Activated T-helper 1 cell treated with anti-CD3 and anti-CD28 coated beads, Interleukin-12 subunit alpha, Interleukin-12 subunit beta, Interleukin-2, Interleukin-4 antibody, amounts not matched to agents 30 ng/mL and 10 ng/mL and 1 ng/mL, durations not matched to agents 14 hours and 24 hours and 36 hours (primary cell): Measurements from ENCODE around the gene PSMB11. TPM values are rescaled to one million over a fixed set of nuclear protein-coding genes. Genes with fewer than 3 reads are reported as not detected.

Experiments
- DNase-seq: peaks from one replicate; pipeline ENCODE4 v3.0.0; 2021; ENCODE audit warnings: low spot score
- H3K27ac Mint-ChIP-seq: one replicate; pipeline ENCODE4 v1.8.0; 2021; ENCODE audit warnings: mild to moderate bottlenecking, mixed read lengths
- H3K27me3 Mint-ChIP-seq: one replicate; pipeline ENCODE4 v1.8.0; 2022; ENCODE audit warnings: mild to moderate bottlenecking, moderate library complexity, mixed read lengths; ENCODE audit not compliant: insufficient read depth
- H3K36me3 Mint-ChIP-seq: one replicate; pipeline ENCODE4 v1.8.0; 2021; ENCODE audit warnings: low read depth, mixed read lengths
- H3K4me1 Mint-ChIP-seq: one replicate; pipeline ENCODE4 v1.8.0; 2021; ENCODE audit warnings: low read depth, mixed read lengths
- H3K4me3 Mint-ChIP-seq: one replicate; pipeline ENCODE4 v1.8.0; 2021; ENCODE audit warnings: mild to moderate bottlenecking, moderate library complexity, mixed read lengths
- H3K9me3 Mint-ChIP-seq: one replicate; pipeline ENCODE4 v1.8.0; 2021; ENCODE audit warnings: mixed read lengths
- intact Hi-C: fragments of 100-400 bp; cut with micrococcal nuclease; formaldehyde crosslinking; loops from one replicate; pipeline ENCODE4 v1.15.1; 2024
- total RNA-seq: library from RNA; stranded (reverse); gene quantifications from 2 replicates; pipeline ENCODE4 v1.2.3, GENCODE V29; 2022

PSMB11 gene
- total RNA-seq, 1 donor from 2014 or later: not detected

DNA sequence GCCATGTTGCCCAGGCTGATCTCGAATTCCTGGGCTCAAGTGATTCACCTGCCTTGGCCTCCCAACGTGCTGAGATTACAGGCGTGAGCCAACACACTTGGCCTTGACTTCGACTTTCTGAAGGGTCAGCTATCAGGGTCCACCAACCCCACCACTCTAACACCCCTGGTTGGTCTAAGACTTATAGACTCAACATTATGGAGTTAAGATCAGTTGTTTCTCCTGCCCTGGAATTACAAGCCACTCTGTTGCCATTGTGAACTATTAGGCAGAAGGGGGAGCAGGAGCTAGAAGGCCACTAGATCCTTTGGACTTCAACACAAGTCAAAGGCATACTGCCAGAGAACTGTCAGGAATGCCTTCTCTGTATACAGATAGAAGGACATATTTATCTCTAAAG, 1.9 kb upstream of the PSMB11 start:
- peaks cover 2% of the 10 kb centered on the region for H3K36me3 Mint-ChIP-seq
- intact Hi-C loops: no loop called here
- H3K27me3 Mint-ChIP-seq: peaks cover 2% of the 10 kb centered on the region
- H3K4me1 Mint-ChIP-seq: peaks cover 9% of the 10 kb centered on the region
- no peak overlapping the region for H3K27ac Mint-ChIP-seq
- H3K9me3 Mint-ChIP-seq: peaks cover 2% of the 10 kb centered on the region
- H3K4me3 Mint-ChIP-seq: no peak overlapping the region
- DNase-seq: no peak

DNA sequence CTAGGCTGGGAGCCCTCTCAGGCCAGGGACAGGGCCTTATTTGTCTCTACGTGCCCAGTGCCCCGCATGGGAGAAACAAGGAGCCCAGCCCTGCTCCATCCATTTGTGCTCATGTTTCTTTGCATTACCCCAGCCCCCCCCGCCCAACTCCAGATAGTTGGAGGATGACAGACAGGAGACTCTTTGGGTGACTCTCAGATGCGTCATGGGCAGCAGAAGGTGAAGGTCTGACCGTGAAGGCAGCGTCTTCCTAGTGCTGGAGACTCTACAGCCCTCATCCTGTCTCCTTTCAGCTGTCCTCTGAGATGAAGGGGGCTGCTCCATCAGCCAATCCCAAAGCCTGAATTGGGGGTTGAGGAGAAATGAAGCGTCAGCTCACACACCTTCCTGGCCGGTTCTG, 283 bp upstream of the PSMB11 start:
- Mint-ChIP-seq H3K4me1 (no peaks in the 10 kb centered on the region), H3K4me3 (no peak overlapping the region), H3K36me3 (no peaks in the 10 kb centered on the region), H3K9me3 (no peaks in the 10 kb centered on the region), H3K27me3 (peaks cover 2% of the 10 kb centered on the region), H3K27ac (no peak overlapping the region)
- no peak for DNase-seq
- intact Hi-C loops: no loop called here

DNA sequence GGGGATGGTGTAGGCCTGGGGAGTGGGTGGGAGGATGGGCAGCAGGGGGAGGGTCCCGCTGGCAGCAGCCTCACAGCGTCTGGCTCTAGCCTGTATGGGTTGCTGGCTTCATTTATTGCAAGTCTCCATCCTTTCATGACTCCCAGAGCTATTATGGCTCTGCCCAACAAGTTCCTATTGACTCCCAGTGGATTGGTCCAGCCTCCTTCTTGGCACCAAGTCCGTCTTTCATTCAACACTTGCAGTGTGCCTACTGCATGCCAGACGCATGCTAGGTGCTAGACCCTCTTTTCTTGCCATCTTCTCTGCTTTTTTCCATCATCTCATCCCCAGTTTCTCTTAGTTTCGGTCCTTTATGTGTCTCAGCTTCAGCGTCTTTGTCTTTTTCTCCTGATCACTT, 1.1 kb downstream of the PSMB11 start:
- peaks cover 6% of the 10 kb centered on the region for H3K27me3 Mint-ChIP-seq
- DNase-seq: no peak
- no peaks in the 10 kb centered on the region for H3K4me1 Mint-ChIP-seq
- H3K27ac Mint-ChIP-seq: no peak overlapping the region
- intact Hi-C loops: no loop called here
- no peaks in the 10 kb centered on the region for H3K9me3 Mint-ChIP-seq
- no peaks in the 10 kb centered on the region for H3K36me3 Mint-ChIP-seq
- no peak overlapping the region for H3K4me3 Mint-ChIP-seq

DNA sequence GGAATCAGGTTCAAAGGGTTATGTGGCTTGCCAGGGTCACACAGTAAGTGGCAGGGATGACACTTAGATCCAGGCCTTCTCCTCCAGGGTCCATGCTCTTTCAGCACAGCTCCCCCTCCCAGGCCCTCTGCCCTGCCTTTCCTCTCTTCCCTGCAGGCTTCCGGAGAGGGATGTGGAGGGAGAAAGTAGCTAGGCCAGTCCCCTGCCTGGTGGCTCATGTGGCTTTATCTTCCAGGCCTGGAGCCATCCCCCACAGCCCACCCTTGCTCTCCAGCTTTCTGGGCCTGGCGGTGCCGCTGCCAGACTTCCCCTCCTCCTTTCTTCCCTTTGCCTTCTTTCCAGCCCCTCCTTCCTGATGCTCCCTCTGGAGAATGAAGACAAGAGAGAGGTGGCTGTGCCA, 1.7 kb downstream of the PSMB11 start:
- Mint-ChIP-seq H3K27me3 (peaks cover 6% of the 10 kb centered on the region), H3K4me3 (no peak overlapping the region), H3K4me1 (no peaks in the 10 kb centered on the region), H3K36me3 (no peaks in the 10 kb centered on the region), H3K27ac (no peak overlapping the region), H3K9me3 (no peaks in the 10 kb centered on the region)
- intact Hi-C loops: no loop called here
- DNase-seq: no peak

DNA sequence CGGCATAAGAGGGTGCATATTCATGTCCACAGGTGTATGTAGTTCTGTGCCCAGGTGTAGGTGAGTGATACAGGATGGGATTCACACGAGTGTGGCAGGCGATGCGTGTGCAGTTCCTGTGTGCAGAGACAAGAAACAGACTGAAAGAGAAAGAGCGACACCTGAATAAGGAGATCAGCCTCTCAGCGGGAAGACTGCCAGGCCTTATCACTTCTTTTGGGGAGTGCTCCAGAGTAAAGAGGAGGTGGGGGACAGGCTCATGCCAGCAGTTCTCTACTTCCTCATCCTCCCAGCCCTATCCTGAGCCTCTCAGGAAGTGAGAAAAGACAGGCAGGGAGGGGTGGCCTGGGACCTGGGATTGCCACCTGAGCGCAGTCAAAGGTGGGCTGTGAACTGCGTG, 2.8 kb downstream of the PSMB11 start:
- no peaks in the 10 kb centered on the region for H3K36me3 Mint-ChIP-seq
- no peak overlapping the region for H3K4me3 Mint-ChIP-seq
- no peak for DNase-seq
- no peaks in the 10 kb centered on the region for H3K4me1 Mint-ChIP-seq
- intact Hi-C loops: no loop called here
- H3K27me3 Mint-ChIP-seq: peaks cover 4% of the 10 kb centered on the region
- H3K27ac Mint-ChIP-seq: no peak overlapping the region
- no peaks in the 10 kb centered on the region for H3K9me3 Mint-ChIP-seq

DNA sequence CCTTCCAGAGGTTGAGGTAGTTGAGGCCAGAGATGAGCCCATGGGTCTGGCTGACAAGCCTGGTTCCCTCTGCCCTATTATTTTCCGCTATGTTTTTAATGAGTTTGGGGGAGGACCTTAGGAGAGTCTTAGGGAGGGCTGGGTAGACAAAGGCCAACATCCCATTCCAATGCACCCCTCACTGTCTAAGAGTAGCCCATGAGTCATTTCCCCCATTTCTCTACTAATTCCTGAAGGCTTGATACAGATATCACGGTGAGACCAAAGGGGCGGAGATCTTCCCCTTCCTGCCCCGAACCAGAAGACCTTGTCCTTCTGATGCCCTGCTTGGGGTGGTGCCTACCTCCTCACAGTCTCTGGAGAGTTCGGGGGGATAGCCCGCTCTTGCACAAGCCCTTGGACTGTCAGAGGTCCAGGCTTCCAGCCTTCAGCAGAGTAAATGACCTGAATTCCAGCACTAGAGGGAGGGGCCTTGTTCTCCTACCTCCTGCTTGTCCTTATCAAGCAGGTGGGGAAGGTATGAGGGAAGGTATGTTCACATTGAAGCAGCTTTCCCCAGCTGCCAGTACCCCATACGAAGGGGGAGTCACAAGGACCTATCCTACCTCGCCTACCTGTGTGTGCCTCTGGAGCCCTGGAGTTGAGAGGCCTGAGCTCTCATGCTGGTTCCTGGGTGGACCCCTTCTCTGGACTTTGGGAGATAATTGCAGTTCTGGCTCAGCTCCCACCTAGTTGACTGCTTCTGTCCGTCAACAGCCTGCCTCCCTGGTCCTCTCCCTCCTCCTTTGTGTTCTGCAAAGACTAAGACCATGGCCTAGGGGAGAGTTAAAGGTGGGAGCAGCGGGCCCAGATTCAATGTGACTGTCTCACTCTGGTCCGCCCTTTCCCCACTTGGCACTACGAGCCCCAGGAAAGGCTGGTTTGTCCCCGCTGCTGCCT, 3.7 kb downstream of the PSMB11 start:
- Mint-ChIP-seq H3K4me1 (no peaks in the 10 kb centered on the region), H3K27ac (no peak overlapping the region), H3K36me3 (no peaks in the 10 kb centered on the region)

DNA sequence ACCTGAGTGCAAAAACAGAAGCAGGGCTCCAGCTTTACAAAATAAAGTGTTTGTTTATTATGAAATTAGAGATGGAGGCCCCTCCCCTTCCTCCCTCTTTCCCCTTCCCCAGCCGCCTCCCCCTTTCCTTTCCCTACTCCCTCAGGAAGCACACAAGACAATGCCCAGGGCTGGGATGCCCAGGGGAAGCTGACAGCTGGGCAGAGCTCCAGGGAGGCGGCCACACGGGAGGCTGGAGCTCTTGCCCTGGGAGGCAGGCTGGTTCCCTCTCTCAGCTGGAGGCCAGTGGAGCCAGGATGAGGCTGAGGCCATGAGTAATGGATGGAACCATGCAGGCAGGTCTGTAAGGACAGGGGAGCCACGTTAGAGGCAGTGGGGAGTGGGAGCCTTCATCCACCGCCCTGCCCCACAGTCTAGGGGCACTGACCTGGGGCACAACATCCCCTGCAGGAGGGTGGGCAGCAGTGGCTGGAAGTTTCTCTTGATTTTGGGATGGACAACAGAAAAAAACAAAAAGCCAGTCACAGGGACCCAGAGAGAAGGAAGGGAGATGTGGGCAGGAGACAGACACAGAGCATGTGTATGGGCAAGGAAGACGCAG, 5.1 kb downstream of the PSMB11 start:
- H3K36me3 Mint-ChIP-seq: no peaks in the 10 kb centered on the region
- H3K4me3 Mint-ChIP-seq: no peak overlapping the region
- no peak for DNase-seq
- no peak overlapping the region for H3K27ac Mint-ChIP-seq
- intact Hi-C loops: no loop called here
- H3K9me3 Mint-ChIP-seq: no peaks in the 10 kb centered on the region
- peaks cover 4% of the 10 kb centered on the region for H3K27me3 Mint-ChIP-seq
- H3K4me1 Mint-ChIP-seq: no peaks in the 10 kb centered on the region

More for the DNA sequence above, 3.7 kb downstream of the PSMB11 start:
- no peak for DNase-seq
- intact Hi-C loops: no loop called here
- peaks cover 4% of the 10 kb centered on the region for H3K27me3 Mint-ChIP-seq
- no peak overlapping the region for H3K4me3 Mint-ChIP-seq
- H3K9me3 Mint-ChIP-seq: no peaks in the 10 kb centered on the region

DNA sequence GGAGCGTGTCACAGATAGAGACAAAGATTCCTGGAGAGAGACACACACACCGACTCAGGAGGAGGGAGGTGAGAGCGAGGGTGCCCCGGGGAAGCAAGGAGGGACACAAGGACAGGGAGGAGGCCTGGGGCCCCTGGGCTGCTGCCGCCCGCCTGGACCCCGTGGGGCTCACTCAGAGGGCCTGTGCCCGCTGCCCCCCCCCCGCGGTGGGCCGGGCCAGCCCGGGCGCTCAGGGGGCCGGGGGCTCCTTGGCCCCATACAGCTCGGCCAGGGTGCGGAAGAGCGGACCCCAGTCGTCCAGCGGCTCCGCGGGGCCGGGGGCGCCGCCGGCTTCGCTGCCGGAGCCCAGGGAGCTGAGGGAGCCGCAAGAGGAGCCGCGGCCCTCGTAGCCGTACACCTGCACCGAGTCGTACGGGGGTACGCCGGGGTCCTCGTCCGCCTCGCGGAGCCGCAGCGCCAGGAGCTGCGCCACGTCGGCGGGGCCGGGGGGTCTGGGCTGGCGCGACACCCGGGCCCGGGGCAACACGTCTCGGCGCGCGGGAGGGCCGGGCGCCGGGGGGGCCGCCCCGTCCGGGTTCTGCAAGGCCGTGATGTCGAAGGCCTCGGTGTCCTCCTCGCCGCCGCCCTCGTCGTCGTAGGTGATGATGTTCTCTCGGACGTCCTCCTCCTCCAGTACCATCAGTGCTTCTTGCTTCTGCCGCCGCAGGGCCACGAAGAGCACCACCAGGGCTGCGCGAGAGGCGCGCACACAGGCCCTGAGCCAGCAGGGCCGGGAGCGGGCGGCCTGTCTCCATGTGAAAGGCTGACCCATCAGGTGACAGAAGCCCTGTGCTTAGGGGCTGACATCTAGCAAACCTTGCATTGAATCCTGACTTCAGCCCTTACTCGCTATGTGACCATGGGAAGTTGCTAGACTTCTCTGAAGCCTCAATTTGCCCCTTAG, 6.0 kb downstream of the PSMB11 start:
- Mint-ChIP-seq H3K4me1 (no peaks in the 10 kb centered on the region), H3K4me3 (no peak overlapping the region), H3K9me3 (no peaks in the 10 kb centered on the region), H3K27me3 (peaks cover 4% of the 10 kb centered on the region), H3K27ac (no peak overlapping the region), H3K36me3 (no peaks in the 10 kb centered on the region)
- DNase-seq: no peak
- intact Hi-C loops: no loop called here

DNA sequence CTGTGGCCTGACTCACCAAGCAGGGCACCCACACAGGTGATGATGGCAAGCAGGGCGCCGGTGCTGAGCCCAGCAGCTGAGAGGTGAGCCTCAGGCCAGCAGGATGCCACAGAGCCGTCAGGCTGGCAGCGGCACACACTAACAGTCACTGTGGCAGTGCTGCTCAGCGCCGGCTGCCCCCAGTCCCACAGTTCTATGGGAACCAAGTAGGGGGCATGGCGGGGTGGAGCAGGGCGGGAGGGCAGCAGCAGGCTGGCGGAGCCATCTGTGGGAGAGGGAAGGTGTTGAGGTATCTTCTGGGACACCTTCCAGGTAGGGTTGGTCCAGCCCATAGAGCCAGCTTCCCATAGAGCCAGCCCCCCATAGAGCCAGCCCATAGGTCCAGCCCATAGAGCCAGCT, 7.0 kb downstream of the PSMB11 start:
- DNase-seq: no peak
- no peaks in the 10 kb centered on the region for H3K36me3 Mint-ChIP-seq
- no peak overlapping the region for H3K27ac Mint-ChIP-seq

DNA sequence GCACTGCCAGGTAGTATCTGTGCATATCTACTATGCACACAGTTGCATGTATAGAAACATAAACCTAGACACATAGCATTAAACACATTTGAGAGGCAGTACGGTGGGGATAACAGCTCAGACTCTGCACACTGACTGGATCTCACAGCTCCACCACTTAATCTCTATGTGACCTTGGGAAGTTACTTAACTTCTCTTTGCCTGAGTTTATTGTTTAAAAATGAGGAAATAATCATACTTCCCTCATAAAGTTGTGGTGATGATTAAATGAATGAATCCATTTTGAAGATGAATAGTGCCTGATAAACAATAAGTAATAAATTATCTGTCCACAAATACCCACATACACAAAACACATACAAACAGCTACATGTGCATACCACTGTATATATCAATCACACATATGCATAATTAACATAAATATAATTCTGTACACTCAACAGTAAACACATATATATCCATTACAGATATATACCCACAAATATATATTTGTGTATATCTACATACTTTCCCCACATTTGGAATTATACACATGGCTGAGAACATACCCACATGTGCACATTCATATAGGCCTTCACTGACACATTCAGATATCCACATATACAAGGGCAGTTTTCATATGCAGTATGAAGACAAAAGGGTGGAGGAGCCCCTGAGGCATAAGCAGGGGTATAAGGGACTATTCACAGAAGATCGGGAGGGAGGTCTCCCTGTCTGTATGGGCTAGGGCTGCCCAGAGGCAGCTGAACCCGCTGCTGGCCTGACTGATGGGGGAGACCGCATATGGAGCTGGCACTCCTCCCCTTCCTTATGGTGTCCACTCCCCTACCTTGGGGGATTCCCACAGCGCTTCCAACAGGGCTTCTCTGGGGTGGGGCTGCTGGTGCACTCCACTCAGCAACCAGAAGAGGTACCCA, 9.4 kb downstream of the PSMB11 start:
- DNase-seq: no peak
- Mint-ChIP-seq H3K27ac (no peak overlapping the region), H3K4me3 (no peak overlapping the region), H3K27me3 (peaks cover 8% of the 10 kb centered on the region), H3K36me3 (no peaks in the 10 kb centered on the region), H3K4me1 (peaks cover 7% of the 10 kb centered on the region), H3K9me3 (no peaks in the 10 kb centered on the region)
- intact Hi-C loops: no loop called here

More for the DNA sequence above, 7.0 kb downstream of the PSMB11 start:
- H3K27me3 Mint-ChIP-seq: peaks cover 4% of the 10 kb centered on the region
- intact Hi-C loops: no loop called here
- no peak overlapping the region for H3K4me3 Mint-ChIP-seq
- H3K9me3 Mint-ChIP-seq: no peaks in the 10 kb centered on the region
- no peaks in the 10 kb centered on the region for H3K4me1 Mint-ChIP-seq

DNA sequence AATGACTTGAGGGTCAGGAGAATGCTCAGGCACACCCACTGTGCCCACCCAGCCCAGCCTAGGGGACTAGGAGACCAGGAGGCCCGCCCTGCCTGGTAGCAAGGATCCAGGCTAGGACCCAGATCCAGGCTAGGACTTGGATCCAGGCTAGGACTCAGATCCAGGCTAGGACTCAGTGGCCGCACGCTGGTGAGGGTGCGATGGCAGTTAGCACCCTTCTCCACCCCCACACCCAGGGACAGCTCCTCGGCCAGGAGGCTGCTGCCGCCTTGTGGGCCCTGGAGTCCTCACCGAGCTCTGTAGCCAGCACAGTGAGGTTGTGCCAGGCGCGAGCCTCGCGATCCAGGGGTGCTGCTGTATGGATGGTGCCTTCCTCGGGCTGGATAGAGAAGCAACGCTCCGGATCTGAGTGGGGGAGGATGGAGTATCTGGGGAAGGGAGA, 10.2 kb downstream of the PSMB11 start:
- H3K9me3 Mint-ChIP-seq: no peaks in the 10 kb centered on the region
- H3K36me3 Mint-ChIP-seq: no peaks in the 10 kb centered on the region
- peaks cover 14% of the 10 kb centered on the region for H3K4me1 Mint-ChIP-seq
- intact Hi-C loops: no loop called here
- H3K4me3 Mint-ChIP-seq: no peak overlapping the region
- peaks cover 12% of the 10 kb centered on the region for H3K27me3 Mint-ChIP-seq
- no peak overlapping the region for H3K27ac Mint-ChIP-seq
- no peak for DNase-seq

DNA sequence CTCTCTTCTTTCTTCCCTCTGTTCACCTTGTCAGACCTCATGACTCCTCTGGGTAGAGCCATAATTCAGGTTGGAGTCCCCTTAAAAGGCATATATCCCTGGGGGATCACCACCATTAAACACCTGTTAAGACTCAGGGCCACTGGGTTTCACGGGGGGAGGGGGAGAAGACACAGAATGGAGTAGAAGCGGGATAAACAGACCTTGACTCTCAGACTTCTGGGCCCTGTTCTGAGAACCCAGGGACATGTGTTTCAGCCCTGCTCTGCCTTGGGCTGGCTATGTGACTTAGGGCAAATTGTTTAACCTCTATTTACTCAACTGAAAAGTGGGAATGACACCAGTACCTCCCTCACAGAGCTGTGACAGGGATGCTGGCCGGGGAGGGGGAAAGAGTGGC, 10.7 kb downstream of the PSMB11 start:
- DNase-seq: no peak
- H3K36me3 Mint-ChIP-seq: no peaks in the 10 kb centered on the region
- H3K4me3 Mint-ChIP-seq: no peak overlapping the region
- no peaks in the 10 kb centered on the region for H3K9me3 Mint-ChIP-seq
- intact Hi-C loops: no loop called here
- peaks cover 14% of the 10 kb centered on the region for H3K4me1 Mint-ChIP-seq
- peaks cover 8% of the 10 kb centered on the region for H3K27me3 Mint-ChIP-seq
- no peak overlapping the region for H3K27ac Mint-ChIP-seq
